ENCODE data around the gene CRYGB.

Gene CRYGB

GRCh38 chr2:208146006-208146405 lies at the start of gene CRYGB:
TSS of gene CRYGB (minus strand) at chr2:208146158. CDS start at chr2:208146120, 38 bp downstream.
- DNase-seq (ENCODE audit: low read depth, low spot score), result no peak

- DNase-seq (ENCODE audit: low read depth, low spot score), result no peak
Measured at GRCh38 chr2:208195531-208195930, 49.6 kb upstream of the CRYGB start.

GRCh38 chr2:208192611-208193236 lies 46.8 kb upstream of the CRYGB start:
- no peak for DNase-seq (ENCODE audit: low read depth, low spot score)

DNA sequence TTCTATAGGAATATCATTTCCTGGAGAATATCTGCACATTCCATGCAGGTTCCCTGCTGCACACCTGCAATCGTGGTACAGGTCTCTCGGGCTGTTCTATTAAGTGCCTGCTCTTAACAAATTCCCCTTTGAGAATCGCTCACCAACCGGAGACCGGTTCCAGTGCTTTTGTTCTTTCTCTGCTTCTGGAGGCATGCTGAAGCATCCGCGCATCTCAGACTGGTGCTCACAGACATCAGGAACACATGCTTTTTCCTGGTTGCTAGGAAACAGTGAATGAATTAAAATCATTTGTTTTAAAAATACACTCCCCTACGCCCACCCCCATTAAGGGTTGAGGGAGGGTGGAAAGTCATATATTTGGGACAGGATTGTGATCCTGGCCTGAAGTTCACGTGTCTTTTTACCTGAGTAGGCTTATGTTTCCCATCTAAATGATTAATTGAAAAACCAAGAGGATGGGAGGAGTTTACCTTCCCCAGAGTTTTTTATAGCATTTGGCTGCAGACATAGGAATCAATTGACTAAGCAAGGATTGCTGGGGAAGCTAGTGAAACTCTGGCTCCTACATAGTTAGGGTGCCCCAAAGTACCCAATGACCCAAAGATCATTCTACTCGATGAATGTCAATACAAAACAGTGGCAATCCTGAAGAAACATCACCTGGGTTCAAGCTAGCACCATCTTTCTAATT lies 44.0 kb upstream of the CRYGB start, which contains the start of gene C2orf80:
C2orf80 (minus strand) TSS at position 221 of the 694 bp plus-strand sequence. CDS start 3,044 bp downstream, outside the sequence.
- DNase-seq (ENCODE audit: low read depth, low spot score), result no peak

GRCh38 chr2:208189069-208189809 lies 43.3 kb upstream of the CRYGB start:
- DNase-seq (ENCODE audit: low read depth, low spot score), result no peak

- no peak for DNase-seq (ENCODE audit: low read depth, low spot score)
Measured at GRCh38 chr2:208186893-208187292, 40.9 kb upstream of the CRYGB start.

GRCh38 chr2:208186465-208186864 lies 40.5 kb upstream of the CRYGB start:
- DNase-seq (ENCODE audit: low read depth, low spot score), result no peak

GRCh38 chr2:208183972-208184705 lies 38.2 kb upstream of the CRYGB start:
- DNase-seq (ENCODE audit: low read depth, low spot score), result no peak

- no peak for DNase-seq (ENCODE audit: low read depth, low spot score)
Measured at GRCh38 chr2:208183526-208183925, 37.6 kb upstream of the CRYGB start.

- DNase-seq (ENCODE audit: low read depth, low spot score), result no peak
Measured at GRCh38 chr2:208182835-208183234, 36.9 kb upstream of the CRYGB start.

- DNase-seq (ENCODE audit: low read depth, low spot score), result no peak
Measured at GRCh38 chr2:208179028-208179609, 33.2 kb upstream of the CRYGB start.

DNA sequence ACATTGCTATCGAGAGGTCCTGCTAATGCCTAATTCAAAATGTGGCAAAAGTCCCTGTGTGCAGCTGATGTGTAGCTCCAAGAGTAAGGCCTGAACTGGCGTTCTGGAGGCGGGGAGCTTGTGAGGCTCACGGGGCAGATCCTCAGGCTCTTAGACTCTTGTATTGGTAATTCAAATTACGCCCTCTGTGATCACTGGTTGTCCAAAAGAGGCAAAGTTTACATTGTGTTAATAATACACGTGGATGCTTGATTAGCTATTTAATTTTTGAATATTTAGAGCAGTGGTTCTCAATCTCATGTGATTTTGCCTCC lies 29.8 kb upstream of the CRYGB start:
- DNase-seq (ENCODE audit: low read depth, low spot score), result no peak

DNA sequence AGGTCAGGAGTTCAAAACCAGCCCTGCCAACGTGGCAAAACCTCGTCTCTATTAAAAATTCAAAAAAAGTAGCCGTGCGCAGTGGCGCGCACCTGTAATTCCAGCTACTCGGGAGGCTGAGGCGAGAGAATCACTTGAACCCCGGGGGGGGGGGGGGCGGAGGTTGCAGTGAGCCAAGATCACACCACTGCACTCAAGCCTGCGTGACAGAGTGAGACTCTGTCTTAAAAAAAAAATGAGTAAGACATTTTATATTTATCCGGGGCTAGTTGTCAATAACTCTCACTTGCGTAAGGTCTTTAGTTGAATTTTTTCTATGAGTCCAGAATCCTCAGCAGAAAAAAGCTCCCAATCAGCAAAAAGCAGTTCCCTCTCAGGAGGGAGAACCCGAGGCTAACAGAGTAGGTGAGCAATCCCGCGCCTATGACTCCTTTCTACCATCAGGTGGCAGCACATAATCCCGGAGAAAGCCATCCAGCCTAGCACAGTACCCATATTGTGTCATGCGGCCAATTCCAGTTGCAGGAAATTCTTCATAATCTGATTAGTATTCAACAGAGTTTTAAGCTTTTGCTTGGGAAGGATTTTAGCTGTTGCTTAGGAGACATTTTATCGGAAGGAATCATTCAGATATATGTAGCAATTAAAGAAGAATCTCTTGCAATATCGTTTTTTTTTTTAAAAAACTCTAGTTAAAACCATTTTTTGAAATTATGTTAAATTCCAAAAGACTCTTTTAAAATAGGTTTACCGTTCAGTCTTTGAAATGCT lies 29.3 kb upstream of the CRYGB start:
- peak; percentile 18 for DNase-seq (ENCODE audit: low read depth, low spot score)

DNA sequence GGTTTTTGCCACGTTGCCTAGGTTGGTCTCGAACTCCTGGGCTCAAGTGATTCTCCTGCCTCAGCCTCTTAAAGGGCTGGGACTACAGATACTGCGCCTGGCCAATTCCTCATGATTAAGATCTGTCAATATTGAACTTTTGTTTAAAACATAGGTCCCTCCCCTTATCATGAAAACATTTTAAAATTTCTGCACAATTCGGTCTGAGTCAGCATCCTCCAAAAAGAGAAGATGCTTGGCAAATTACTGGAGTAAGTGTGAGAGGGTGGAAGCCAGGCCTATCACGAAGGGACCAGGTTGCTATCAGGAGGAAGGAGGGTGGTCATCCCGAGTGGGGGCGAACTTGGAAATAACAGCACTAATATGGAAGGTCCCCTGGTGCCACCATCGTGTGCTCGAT lies 28.2 kb upstream of the CRYGB start:
- DNase-seq (ENCODE audit: low read depth, low spot score), result no peak

GRCh38 chr2:208172125-208172524 lies 26.2 kb upstream of the CRYGB start:
- no peak for DNase-seq (ENCODE audit: low read depth, low spot score)

GRCh38 chr2:208164951-208165755 lies 19.2 kb upstream of the CRYGB start:
- DNase-seq (ENCODE audit: low read depth, low spot score), result no peak

GRCh38 chr2:208163489-208163888 lies 17.5 kb upstream of the CRYGB start, which contains the start of gene CRYGA:
TSS of gene CRYGA (minus strand) at chr2:208163589. CDS start at chr2:208163556, 33 bp downstream.
- no peak for DNase-seq (ENCODE audit: low read depth, low spot score)

GRCh38 chr2:208156439-208156838 lies 10.5 kb upstream of the CRYGB start:
- DNase-seq (ENCODE audit: low read depth, low spot score), result no peak

- DNase-seq (ENCODE audit: low read depth, low spot score), result no peak
Measured at GRCh38 chr2:208153156-208153555, 7.2 kb upstream of the CRYGB start.

DNA sequence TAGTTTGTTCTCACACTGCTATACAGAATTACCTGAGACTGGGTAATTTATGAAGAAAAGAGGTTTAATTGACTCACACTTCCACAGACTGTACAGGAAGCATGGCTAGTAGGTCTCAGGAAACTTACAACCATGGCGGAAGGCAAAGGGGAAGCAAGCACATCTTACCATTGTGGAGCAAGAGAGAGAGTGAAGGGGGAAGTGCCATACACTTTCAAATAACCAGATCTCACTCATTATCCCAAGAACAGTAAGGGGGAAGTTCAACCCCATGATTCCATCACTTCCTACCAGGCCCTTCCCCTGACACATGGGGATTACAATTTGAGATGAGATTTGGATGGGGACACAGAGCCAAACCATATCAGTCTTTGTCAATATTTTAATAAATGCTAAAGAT lies 5.0 kb upstream of the CRYGB start:
- no peak for DNase-seq (ENCODE audit: low read depth, low spot score)

Measured in activated naive CD8-positive, alpha-beta T cell treated with anti-CD3 and anti-CD28 coated beads, Interleukin-2, amount 50 U/mL, for 16 hours (primary cell).